Keratinocyte (primary cell): Measurements from ENCODE around the gene SERPINI1.

ENCODE experiments used
- CTCF ChIP-seq, 3 experiments: IDR thresholded peaks in 1 of 3; conservative IDR thresholded peaks in 1 of 3; optimal IDR thresholded peaks in 1 of 3; 2 replicates in 2 of 3; 3 replicates in 1 of 3; pipeline versions ENCODE3 to v1.5.1; 2011; ENCODE audit warnings: low read length in 3 of 3, mild to moderate bottlenecking in 3 of 3, moderate library complexity in 2 of 3, control low read depth in 1 of 3, inconsistent platforms in 1 of 3; ENCODE audit not compliant: insufficient read depth in 2 of 3; ENCODE audit errors: extremely low read depth in 1 of 3
- EZH2 ChIP-seq: IDR thresholded peaks from one replicate; pipeline ENCODE4 v1.6.1; 2012; ENCODE audit warnings: inconsistent platforms, mild to moderate bottlenecking, low read length, moderate library complexity

- no peak for TF ChIP-seq EZH2
- no peak for TF ChIP-seq CTCF (optimal IDR thresholded peaks at IDR 0.05 in 1 of 3, IDR thresholded peaks at IDR 0.05 in 1 of 3, conservative IDR thresholded peaks at IDR 0.05 in 1 of 3; ENCODE audit: extremely low read depth in 1 of 3, insufficient read depth in 2 of 3, low read length in 3 of 3)
Measured at GRCh38 chr3:167714871-167715270, 20.6 kb upstream of the SERPINI1 start.
